ENCODE measurements around the gene SLC32A1.

SLC32A1 gene

DNA sequence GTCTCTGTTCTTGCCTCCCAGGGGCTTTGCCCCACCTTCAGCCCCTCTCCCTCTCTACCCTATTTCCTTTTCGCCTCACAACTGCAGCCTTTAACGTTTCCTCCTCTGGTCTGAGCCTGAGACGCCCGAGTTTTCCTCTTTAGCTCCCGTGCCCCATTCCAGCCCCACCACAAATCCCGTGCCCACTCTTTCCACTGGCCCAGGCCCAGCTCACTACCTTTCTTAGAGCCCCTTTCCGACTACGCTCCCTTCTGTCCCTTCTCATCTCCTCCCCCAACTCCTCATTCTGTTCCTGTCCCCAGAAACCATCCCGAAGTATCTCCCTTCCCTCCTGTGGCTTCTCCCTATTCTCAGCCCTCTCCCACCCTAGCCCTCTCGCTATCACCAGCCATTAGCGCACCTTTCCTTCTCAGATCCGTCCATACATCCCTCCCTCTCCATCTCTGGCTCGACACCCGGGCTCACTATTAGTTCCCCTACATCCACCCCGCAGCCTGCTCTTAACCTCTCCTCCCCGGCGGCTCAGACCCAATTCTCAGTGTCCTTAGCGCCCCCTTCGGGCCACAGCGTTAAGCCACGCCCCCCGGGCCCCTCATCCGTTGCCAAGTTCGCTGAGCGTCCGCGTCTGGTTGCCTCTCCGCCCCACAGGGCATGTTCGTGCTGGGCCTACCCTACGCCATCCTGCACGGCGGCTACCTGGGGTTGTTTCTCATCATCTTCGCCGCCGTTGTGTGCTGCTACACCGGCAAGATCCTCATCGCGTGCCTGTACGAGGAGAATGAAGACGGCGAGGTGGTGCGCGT lies 2.7 kb downstream of the SLC32A1 start:
- Histone ChIP-seq H3K9ac (ENCODE audit: low read length) (no peak overlapping the region), H3K9me3 (ENCODE audit: control insufficient read depth, low read length) (peaks cover 8% of the 10 kb centered on the region), H3K27me3 (replicated peaks; ENCODE audit: control insufficient read depth, insufficient read depth, low read length) (peaks cover 92% of the 10 kb centered on the region), H3K4me1 (ENCODE audit: control insufficient read depth, insufficient read depth, low read length) (peaks cover 5% of the 10 kb centered on the region), H3K4me3 (ENCODE audit: low read length) (no peak overlapping the region), H3K36me3 (ENCODE audit: control insufficient read depth, insufficient read depth, low read length, severe bottlenecking) (no peaks in the 10 kb centered on the region)
- no peak for DNase-seq (ENCODE audit: low read depth)

DNA sequence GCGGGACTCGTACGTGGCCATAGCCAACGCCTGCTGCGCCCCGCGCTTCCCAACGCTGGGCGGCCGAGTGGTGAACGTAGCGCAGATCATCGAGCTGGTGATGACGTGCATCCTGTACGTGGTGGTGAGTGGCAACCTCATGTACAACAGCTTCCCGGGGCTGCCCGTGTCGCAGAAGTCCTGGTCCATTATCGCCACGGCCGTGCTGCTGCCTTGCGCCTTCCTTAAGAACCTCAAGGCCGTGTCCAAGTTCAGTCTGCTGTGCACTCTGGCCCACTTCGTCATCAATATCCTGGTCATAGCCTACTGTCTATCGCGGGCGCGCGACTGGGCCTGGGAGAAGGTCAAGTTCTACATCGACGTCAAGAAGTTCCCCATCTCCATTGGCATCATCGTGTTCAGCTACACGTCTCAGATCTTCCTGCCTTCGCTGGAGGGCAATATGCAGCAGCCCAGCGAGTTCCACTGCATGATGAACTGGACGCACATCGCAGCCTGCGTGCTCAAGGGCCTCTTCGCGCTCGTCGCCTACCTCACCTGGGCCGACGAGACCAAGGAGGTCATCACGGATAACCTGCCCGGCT lies 3.4 kb downstream of the SLC32A1 start:
- DNase-seq (ENCODE audit: low read depth): no peak
- H3K9me3 ChIP-seq (ENCODE audit: control insufficient read depth, low read length): peaks cover 8% of the 10 kb centered on the region
- H3K4me3 ChIP-seq (ENCODE audit: low read length): no peak overlapping the region
- H3K4me1 ChIP-seq (ENCODE audit: control insufficient read depth, insufficient read depth, low read length): peaks cover 5% of the 10 kb centered on the region
- no peaks in the 10 kb centered on the region for H3K36me3 ChIP-seq (ENCODE audit: control insufficient read depth, insufficient read depth, low read length, severe bottlenecking)
- peaks cover 92% of the 10 kb centered on the region for H3K27me3 ChIP-seq (replicated peaks; ENCODE audit: control insufficient read depth, insufficient read depth, low read length)
- no peak overlapping the region for H3K9ac ChIP-seq (ENCODE audit: low read length)

DNA sequence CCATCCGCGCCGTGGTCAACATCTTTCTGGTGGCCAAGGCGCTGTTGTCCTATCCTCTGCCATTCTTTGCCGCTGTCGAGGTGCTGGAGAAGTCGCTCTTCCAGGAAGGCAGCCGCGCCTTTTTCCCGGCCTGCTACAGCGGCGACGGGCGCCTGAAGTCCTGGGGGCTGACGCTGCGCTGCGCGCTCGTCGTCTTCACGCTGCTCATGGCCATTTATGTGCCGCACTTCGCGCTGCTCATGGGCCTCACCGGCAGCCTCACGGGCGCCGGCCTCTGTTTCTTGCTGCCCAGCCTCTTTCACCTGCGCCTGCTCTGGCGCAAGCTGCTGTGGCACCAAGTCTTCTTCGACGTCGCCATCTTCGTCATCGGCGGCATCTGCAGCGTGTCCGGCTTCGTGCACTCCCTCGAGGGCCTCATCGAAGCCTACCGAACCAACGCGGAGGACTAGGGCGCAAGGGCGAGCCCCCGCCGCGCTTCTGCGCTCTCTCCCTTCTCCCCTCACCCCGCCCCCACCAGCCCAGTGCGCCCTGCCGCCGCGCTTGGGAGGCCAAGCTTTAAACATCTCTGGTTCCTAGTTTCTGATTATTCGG lies 4.0 kb downstream of the SLC32A1 start:
- DNase-seq (ENCODE audit: low read depth): no peak
- peaks cover 5% of the 10 kb centered on the region for H3K4me1 ChIP-seq (ENCODE audit: control insufficient read depth, insufficient read depth, low read length)
- H3K27me3 ChIP-seq (replicated peaks; ENCODE audit: control insufficient read depth, insufficient read depth, low read length): peaks cover 92% of the 10 kb centered on the region
- H3K36me3 ChIP-seq (ENCODE audit: control insufficient read depth, insufficient read depth, low read length, severe bottlenecking): no peaks in the 10 kb centered on the region
- no peak overlapping the region for H3K4me3 ChIP-seq (ENCODE audit: low read length)
- H3K9ac ChIP-seq (ENCODE audit: low read length): no peak overlapping the region
- peaks cover 8% of the 10 kb centered on the region for H3K9me3 ChIP-seq (ENCODE audit: control insufficient read depth, low read length)

DNA sequence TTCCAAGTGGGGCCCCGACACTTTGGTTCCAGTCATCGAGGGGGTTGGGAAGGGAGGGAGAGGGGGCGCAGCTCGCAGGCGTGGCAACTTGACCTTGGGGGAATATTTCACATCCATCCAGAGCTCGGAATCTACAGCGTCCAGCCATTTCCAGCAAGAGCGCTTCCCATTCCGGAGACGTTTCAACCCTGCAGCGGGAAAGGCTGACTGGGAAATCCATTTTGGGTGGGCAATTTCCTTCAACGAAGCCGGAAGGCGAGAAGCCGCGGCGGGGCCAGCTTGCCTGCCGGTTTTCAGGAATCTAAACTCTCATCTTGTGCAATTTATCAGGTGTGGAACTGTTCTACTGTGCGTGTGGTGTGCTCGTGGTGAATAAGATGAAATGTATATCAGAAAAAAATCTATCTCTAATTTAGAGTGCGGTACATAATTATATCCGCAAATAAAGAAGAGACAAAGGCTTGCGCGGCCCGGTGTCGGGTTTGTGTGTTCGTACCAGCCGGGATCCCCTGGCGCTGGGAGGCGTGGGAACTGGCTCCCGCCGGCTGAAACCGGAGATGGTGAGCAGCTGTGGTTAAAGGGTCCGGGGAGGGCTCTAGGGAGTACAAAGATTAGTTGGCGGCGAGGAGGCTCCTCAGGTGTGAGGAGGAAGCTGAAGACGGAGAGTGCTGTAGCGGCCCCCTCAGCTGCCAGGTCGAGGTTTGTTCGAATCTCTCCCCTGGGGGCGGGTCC lies 4.8 kb downstream of the SLC32A1 start:
- no peak for DNase-seq (ENCODE audit: low read depth)
- Histone ChIP-seq H3K36me3 (ENCODE audit: control insufficient read depth, insufficient read depth, low read length, severe bottlenecking) (no peaks in the 10 kb centered on the region), H3K4me1 (ENCODE audit: control insufficient read depth, insufficient read depth, low read length) (peaks cover 5% of the 10 kb centered on the region), H3K9ac (ENCODE audit: low read length) (no peak overlapping the region), H3K9me3 (ENCODE audit: control insufficient read depth, low read length) (peaks cover 8% of the 10 kb centered on the region), H3K27me3 (replicated peaks; ENCODE audit: control insufficient read depth, insufficient read depth, low read length) (peaks cover 92% of the 10 kb centered on the region), H3K4me3 (ENCODE audit: low read length) (no peak overlapping the region)

DNA sequence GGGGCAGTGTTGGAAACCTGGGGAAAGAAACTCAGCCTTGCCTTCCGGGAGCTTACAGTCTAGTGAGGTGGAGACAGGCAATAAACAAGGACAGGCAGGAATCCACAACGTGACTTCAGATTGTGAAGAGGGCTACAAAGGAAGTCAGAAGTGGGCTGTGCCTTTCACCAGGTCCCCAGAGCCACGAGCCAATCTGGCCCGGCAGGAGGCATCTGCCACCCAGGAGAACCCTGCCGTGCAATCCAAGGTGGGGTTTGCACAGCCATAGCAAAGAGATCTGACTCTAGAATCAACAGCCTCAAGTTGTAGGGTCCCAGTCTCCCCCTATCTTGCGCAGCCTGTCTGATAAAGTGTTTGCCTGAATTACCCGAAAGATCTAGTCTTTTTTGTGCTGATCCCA lies 5.5 kb downstream of the SLC32A1 start:
- no peaks in the 10 kb centered on the region for H3K36me3 ChIP-seq (ENCODE audit: control insufficient read depth, insufficient read depth, low read length, severe bottlenecking)
- H3K4me1 ChIP-seq (ENCODE audit: control insufficient read depth, insufficient read depth, low read length): peaks cover 5% of the 10 kb centered on the region
- peaks cover 92% of the 10 kb centered on the region for H3K27me3 ChIP-seq (replicated peaks; ENCODE audit: control insufficient read depth, insufficient read depth, low read length)
- H3K4me3 ChIP-seq (ENCODE audit: low read length): no peak overlapping the region
- H3K9me3 ChIP-seq (ENCODE audit: control insufficient read depth, low read length): peaks cover 8% of the 10 kb centered on the region
- H3K9ac ChIP-seq (ENCODE audit: low read length): no peak overlapping the region
- no peak for DNase-seq (ENCODE audit: low read depth)

DNA sequence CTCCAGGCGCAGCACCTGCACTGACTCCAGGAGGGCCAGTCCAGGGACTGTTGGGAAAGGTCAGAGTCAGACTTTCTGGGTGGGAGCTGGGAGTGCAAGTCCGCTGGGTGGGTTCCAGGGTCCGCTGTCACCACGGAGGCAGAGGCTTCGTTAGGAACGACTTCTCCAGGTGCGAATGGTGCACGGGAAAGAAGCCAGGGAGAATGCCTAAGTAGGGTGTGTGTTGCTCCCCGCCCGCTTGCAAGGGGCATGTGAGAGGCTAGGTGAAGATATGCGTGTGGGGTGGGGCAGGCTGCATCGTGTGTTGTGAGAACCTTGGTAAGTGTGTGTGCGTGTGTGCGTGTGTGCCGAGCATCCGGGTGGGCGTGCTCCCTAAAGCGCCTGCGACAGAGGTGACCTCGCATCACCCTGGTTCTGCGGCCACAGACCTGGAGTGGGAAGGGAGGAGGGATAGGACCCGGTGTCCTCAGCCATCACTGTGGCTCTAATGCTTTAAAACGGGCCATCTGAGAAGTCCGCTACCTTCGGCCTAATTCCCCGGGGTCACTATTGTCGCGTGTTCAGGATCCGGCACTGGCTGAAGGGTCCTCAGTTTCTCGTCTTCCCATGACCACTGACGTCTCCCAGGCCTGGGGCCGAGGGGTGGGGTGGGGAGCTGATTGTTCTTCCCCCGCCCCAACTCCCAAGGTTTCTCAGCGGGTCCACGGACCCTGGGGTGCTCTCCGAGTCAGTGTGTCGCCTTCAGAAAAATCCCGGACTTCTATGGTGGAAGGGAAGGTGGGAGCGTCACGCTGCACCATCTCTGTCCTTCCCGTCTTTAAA lies 6.1 kb downstream of the SLC32A1 start:
- no peak overlapping the region for H3K4me3 ChIP-seq (ENCODE audit: low read length)
- peaks cover 92% of the 10 kb centered on the region for H3K27me3 ChIP-seq (replicated peaks; ENCODE audit: control insufficient read depth, insufficient read depth, low read length)

DNA sequence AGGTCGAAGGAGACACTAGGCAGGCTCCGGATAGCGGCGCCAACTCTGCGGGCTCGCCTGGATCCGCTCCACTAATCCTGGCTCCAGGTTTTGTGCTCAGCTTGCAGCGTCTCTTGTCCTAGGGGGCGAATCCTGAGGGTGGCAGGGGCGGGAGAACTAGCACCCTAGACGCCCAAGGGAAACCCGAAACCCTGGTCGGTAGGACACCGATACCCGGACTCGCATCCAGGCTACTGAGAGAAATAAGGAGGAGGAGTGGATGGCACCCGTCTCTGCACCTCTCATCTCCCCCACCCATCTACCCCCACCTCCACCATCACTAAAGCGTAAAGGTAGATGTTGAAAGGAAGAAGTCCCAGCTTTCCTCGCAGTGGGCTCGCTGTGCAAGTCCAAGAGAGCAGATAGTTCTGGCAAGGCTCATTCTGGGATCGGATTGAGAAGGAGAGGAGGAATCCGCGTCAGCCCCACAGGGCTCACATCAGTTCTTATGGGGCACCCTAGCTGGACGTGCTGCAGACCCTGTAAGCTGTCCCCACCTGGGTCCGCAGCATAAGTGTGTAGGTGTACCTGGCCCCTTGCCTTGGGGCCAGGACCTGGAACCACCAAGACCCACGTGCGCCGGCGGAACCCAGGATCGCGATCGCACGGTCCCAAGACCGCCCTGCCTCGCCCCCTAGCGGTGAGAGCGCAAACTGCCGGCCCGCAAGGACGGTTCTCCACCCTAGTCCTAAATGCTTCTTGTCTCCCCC lies 6.9 kb downstream of the SLC32A1 start:
- Histone ChIP-seq H3K4me3 (ENCODE audit: low read length) (no peak overlapping the region), H3K27me3 (replicated peaks; ENCODE audit: control insufficient read depth, insufficient read depth, low read length) (peaks cover 92% of the 10 kb centered on the region), H3K9ac (ENCODE audit: low read length) (no peak overlapping the region), H3K4me1 (ENCODE audit: control insufficient read depth, insufficient read depth, low read length) (peaks cover 5% of the 10 kb centered on the region), H3K9me3 (ENCODE audit: control insufficient read depth, low read length) (peaks cover 8% of the 10 kb centered on the region), H3K36me3 (ENCODE audit: control insufficient read depth, insufficient read depth, low read length, severe bottlenecking) (no peaks in the 10 kb centered on the region)
- peak; percentile 67 for DNase-seq (ENCODE audit: low read depth)

More for the DNA sequence above, 6.1 kb downstream of the SLC32A1 start:
- Histone ChIP-seq H3K9ac (ENCODE audit: low read length) (no peak overlapping the region), H3K9me3 (ENCODE audit: control insufficient read depth, low read length) (peaks cover 8% of the 10 kb centered on the region), H3K36me3 (ENCODE audit: control insufficient read depth, insufficient read depth, low read length, severe bottlenecking) (no peaks in the 10 kb centered on the region), H3K4me1 (ENCODE audit: control insufficient read depth, insufficient read depth, low read length) (peaks cover 5% of the 10 kb centered on the region)
- DNase-seq (ENCODE audit: low read depth): no peak

DNA sequence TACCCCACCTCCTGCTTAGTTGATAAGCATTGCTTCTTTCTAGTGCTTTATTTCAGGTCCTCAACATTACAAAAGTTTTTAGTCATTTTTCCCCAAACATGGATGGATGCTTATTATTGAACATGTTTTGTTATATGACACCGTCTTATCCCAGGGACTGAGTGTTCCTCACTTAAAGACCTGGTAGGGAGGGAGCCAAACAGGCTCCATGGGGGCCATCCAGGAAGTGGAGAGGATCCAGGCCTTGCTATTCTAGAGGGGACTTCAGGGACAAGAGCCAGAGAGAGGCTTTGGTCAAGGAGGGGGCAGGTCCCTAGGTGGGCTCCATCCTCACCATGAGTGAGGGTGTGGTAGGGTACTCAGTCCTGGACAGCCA lies 7.4 kb downstream of the SLC32A1 start:
- Histone ChIP-seq H3K27me3 (replicated peaks; ENCODE audit: control insufficient read depth, insufficient read depth, low read length) (peaks cover 87% of the 10 kb centered on the region), H3K4me3 (ENCODE audit: low read length) (no peak overlapping the region), H3K4me1 (ENCODE audit: control insufficient read depth, insufficient read depth, low read length) (peaks cover 5% of the 10 kb centered on the region), H3K9ac (ENCODE audit: low read length) (no peak overlapping the region), H3K36me3 (ENCODE audit: control insufficient read depth, insufficient read depth, low read length, severe bottlenecking) (no peaks in the 10 kb centered on the region), H3K9me3 (ENCODE audit: control insufficient read depth, low read length) (peaks cover 8% of the 10 kb centered on the region)
- no peak for DNase-seq (ENCODE audit: low read depth)

DNA sequence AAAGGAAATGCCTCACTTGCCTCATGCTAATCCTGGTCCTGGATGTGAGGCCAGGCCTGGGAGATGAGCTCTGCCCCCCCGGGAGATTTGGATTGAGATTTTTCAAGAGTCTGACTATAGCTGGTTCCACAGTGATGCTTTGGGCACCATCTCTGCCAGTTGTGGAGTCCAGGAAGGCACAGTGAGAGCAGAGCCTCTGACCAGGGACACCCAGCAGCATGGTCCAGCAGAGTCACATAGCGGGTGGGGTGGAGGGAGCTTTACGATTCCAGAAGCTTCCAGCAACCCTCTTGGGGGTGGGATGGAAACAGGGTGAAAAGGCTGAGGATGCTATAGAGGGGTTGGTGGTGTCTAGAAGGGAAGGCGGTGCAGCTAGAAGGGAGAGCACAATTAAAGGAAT lies 8.7 kb downstream of the SLC32A1 start:
- Histone ChIP-seq H3K9ac (ENCODE audit: low read length) (no peak overlapping the region), H3K4me1 (ENCODE audit: control insufficient read depth, insufficient read depth, low read length) (peaks cover 5% of the 10 kb centered on the region), H3K4me3 (ENCODE audit: low read length) (no peak overlapping the region), H3K36me3 (ENCODE audit: control insufficient read depth, insufficient read depth, low read length, severe bottlenecking) (no peaks in the 10 kb centered on the region), H3K9me3 (ENCODE audit: control insufficient read depth, low read length) (peaks cover 3% of the 10 kb centered on the region), H3K27me3 (replicated peaks; ENCODE audit: control insufficient read depth, insufficient read depth, low read length) (peaks cover 75% of the 10 kb centered on the region)
- DNase-seq (ENCODE audit: low read depth): no peak

DNA sequence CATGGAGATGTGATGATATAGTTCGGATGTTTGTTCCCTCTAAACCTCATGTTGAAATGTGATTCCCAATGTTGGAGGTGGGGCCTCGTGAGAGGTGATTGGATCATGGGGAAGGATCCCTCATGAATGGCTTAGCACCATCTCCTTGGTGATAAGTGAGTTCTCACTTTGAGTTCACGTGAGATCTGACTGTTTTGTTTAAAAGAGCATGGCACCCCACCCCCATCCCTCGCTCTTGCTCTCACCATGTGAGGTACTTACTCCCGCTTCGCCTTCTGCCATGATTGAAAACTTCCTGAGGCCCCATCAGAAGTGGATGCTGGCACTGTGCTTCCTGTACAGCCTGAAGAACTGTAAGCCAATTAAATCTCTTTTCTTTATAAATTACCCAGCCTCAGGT lies 10.9 kb downstream of the SLC32A1 start:
- Histone ChIP-seq H3K9me3 (ENCODE audit: control insufficient read depth, low read length) (no peaks in the 10 kb centered on the region), H3K36me3 (ENCODE audit: control insufficient read depth, insufficient read depth, low read length, severe bottlenecking) (no peaks in the 10 kb centered on the region), H3K4me3 (ENCODE audit: low read length) (no peak overlapping the region), H3K9ac (ENCODE audit: low read length) (no peak overlapping the region), H3K27me3 (replicated peaks; ENCODE audit: control insufficient read depth, insufficient read depth, low read length) (peaks cover 60% of the 10 kb centered on the region), H3K4me1 (ENCODE audit: control insufficient read depth, insufficient read depth, low read length) (peaks cover 5% of the 10 kb centered on the region)
- DNase-seq (ENCODE audit: low read depth): no peak

All from adipocyte (in vitro differentiated cells).